ENCODE data around the gene SEC16A.

Gene SEC16A

DNA sequence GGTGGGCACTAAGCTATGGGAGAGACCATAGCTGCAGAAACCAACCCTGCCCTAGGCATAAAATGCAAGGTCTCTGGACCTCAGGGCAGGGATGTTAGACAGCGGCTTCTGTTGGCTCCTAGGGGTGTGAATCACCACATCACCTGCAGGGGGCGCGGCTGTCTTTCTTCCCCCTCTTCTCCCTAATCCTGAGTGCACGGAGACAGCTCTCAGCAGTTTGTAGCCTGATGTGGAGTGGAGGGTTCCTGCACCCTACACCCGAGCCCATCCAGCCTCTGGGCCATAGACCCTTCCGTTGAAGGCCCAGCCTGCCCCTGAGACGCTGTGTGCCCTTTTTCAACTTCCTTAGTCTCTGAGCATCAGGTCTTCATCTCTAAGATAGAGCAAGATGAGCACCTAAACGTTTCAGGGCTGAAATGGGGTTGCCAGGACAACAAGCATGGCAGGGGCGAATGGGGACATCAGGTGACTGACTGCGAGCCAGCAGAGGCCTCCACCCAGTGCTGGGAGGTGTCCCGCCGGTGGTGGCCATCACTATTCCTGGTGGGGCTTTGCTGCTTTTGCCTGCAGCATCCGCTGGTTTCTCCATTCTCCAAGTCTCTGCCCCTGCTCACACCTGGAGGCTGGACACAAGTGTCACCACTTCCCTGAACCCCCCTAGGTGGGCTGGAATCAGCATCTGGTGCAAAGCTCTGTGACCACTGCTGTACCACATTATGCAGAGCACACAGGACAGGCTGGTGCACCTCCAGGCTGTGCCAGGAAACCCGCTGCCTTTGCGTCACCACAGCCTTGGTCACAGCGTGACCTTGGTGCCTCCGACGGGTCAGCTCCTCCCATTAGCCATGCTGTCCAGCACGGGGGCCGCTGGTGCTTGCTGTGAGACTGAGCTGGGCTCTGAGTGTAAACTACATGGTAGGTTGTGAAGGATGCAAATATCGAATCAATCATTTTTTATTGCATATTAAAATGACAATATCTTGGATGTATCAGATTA lies 2.5 kb upstream of the SEC16A start:
- peak; percentile 89 for DNase-seq (ENCODE audit: low spot score)

DNA sequence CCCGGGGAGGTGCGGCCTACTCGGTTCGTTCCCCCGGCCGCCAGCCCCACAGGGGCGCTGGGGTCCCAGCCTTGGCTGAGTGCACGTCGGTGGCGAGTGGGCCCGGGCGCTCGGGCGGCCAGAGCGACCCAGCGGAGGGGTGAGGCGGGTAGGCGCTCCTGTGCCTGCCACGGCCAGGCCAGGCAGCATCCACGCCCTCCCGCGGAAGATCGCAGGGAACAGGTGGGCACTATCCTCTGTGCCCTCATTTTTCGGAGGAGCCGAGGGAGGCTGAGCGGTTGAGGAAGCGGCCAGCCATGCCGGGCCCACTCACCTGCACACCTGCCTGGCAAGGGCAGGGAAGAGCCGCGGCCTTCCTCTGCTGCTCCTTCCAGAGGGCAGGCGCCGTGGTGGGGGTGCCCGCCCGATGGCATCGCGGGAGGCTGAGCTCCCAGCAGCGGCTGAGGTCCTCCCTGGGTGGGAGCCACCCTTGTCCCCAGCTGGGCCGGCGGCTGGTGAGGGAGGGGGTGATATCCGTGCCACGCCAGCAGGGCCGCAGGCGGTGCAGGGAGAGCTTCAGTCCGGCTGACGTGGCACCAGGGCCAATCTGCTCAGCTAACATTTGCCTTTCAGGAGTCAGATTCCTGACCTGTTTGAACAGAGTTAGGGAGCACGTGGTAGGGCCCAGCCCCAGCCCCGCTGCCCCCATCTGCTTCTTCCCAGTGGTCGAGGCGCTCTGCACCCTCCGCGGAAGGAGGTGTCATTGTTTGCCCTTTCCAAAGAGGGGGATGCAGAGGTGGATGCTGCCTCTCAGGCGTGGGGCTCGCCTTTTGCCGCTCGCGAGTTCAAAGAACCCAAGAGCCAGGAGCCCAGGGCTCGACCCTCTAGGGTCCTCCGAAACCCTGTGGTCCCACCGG lies 1.6 kb upstream of the SEC16A start:
- DNase-seq (ENCODE audit: low spot score), result no peak

DNA sequence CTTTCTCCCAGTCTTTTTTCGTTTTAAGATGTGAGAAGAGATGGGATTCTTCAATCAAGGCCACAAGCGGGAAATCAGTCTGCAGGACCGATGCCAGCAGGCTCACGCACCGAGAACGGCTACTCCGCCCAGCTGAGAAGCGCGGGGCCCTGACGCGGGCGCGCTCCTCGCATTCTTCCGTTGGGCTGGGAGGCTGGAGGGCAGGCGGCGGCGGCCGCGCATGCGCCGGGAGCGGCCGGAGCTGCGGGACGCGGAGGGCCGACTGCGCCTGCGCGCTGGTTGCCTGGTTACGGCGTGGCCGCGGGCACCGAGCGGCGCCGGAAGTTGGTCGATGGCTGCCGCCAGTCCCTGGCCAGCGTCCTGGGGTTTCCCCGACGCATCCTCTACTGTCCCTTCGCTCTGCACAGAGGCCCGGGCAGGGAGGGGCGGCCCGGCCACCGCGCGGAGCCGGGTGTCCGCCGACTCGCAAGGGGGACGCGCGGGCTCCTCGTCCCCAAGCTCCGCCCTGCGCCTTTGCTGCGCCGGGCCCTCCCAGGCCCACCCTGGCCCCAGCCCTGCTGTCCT lies 831 bp upstream of the SEC16A start:
- DNase-seq (ENCODE audit: low spot score), result peak; percentile 98

DNA sequence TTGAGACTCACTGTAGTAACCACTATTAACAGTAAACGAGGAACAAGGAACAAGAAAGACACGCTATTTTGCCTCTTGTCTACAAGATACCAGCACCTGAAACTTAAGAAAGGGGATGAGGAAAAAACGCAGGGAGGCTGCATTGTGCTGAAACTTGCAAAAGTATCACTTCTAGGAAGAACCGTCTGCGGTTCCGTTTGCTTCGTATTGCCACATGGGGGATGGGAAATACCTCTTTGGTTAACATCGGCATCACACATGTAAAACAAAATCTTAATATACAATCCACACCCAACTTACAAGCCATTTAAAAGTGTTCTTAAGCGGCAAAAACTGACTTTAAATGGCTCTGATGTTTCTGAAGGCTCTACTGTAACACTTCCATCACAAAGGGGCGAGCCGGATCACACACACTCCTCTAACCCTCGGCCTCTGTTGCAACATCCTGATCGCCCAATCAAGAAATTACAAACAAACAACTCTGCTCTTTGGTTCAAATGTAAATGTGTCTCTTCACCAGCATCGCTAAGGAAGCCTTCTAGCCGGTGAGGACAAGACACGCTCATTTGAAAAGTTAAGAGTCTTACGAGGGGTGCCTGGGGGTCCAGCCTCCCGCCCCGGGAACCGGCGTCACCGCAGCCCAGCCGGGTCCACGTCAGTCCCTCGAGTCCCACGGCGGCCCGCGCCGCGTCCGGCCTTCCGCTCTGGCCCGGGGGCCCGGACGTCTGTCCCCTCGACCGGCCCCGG lies 621 bp downstream of the SEC16A start:
- DNase-seq (ENCODE audit: low spot score), result no peak

DNA sequence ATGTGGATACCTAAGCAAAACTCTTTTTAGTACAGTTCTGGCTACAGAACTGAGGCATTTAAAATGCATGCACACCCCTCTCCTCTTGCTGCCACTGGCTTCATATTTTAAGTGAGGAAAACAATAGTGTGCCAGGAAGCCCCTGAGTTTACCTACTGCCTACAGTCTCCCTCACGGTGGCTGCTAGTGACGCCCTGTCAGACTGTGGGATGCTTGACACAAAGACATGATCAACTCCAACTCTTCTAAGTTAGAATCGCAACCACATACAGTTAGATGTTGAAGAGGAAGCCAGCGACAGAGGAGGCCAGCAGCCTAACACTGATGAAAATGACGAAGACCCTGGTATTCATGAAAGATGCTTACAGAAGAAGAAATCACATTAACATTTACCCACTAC lies 1.3 kb downstream of the SEC16A start:
- DNase-seq (ENCODE audit: low spot score), result no peak

DNA sequence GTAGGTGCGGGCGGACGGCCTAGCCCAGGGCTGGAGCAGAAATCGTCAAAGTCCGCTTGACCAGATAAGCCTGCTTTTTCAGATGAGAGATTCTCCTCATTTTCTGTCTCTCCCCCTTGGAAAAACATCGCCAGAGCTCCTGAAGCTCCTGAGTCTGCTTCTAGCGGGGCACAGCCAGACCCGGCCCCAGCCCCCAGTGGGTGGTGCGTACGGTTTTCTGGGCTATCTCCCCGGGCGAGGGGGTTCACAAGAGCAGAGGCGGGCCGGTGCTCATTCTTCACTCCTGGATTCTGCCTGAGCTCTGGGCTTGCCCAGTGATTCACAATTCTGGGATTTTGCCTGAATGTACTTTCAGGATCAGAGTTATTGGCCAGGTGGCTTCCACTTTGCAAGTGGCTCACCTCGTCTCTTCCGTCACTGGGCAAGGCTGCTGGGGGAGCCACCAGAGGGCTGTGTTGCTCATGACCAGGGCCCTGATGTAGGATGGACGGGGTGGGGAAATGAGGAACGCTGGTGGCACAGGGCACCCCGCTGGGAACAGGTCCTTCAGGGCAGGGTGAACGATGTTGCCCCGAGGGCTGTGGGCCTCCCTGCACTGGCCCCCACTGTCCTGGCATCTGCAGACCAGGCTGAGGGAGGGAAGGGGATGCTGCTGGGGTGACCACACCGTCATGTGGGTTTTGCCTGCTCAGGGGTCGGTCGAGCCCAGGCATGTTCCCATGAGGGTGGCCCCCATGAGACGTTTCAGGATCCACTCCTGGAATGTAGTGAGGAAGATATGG lies 6.3 kb downstream of the SEC16A start:
- DNase-seq (ENCODE audit: low spot score), result no peak

DNA sequence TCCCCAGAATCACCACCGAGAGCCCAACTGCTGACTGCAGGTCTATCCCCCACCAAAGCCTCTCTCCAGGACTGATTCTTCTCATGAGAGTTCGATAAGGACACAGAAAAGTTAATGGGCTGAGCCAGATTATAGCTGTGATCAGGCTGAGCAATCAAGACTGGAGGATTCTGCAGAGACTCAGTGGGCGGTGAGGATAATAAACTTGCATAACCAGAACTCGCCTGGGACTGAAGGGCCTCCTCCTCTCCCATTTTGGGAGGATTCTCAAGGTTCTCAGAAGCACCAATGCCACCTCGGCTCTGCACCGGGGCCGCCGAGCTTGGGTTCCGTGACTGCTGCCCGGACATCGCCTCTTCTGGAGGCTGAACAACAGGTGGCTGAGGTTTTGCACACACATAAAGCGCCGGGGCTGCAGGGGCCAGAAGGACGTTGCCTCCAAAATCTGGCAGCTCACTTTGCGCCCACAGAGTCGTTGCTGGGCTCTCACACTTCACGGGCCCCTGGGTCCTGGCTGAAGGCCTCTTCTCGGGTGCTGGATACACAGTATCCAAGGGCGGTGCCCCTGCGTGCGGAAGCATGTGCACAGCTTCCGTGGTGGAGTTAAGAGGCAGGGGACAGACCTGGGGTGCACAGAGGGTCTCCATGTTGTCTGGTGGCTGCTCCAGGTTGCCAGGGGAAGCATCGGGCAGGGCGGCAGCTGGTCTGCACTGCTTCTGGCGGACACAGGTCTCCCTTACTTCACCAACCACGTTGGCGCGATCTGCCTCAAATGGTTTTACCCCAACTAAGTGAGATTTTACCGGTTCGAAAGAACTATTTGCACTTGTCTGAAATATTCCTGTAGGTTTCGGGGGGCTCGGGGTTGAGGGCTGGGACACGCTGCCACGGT lies 7.6 kb downstream of the SEC16A start:
- DNase-seq (ENCODE audit: low spot score), result no peak

DNA sequence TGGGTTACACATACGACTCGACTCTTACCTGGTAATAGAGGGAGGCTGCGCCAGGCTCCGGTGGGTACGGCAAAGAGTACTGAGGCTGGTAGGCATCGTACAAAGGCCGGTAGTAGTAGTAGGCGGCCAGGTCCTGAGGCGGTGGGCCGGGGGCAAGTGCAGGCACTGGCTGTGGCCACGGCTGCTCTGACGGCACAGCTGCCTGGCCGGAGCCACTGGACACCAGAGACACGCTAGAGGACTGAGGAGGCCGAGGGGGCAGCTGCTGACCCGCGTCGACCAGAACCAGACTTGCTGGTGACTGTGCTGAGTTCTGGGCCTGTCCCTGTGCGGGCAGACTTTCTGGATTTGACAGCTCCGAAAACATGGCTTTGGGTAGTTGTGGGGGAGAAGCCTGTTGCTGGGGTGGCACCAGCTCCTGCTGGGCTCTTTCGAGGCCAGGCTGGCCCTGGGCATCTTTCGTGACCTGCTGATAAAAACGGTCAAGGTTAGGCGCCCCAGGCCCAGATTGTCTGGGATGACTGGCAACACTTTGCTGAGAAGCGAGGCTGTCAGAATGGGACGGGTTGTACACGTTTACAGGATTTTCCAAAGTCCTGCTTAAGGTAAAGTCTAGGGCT lies 8.7 kb downstream of the SEC16A start:
- no peak for DNase-seq (ENCODE audit: low spot score)

DNA sequence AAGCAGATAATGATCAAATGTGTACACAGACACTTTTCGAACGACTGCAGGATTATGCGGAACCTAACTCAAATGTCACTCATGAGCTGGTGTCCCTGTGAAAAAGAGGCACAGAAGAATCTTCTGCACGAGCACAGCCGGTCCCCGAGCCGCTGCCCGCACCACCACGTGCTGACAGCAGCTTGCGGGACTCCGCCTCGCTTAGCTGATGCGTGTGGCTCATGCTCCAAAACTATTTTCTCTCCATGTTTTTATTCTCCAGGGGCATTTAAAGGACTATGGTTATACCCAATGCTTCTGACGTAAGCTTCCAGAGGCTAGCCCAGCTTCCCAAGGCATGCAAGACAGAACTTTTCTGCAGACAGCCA lies 9.5 kb downstream of the SEC16A start:
- no peak for DNase-seq (ENCODE audit: low spot score)

DNA sequence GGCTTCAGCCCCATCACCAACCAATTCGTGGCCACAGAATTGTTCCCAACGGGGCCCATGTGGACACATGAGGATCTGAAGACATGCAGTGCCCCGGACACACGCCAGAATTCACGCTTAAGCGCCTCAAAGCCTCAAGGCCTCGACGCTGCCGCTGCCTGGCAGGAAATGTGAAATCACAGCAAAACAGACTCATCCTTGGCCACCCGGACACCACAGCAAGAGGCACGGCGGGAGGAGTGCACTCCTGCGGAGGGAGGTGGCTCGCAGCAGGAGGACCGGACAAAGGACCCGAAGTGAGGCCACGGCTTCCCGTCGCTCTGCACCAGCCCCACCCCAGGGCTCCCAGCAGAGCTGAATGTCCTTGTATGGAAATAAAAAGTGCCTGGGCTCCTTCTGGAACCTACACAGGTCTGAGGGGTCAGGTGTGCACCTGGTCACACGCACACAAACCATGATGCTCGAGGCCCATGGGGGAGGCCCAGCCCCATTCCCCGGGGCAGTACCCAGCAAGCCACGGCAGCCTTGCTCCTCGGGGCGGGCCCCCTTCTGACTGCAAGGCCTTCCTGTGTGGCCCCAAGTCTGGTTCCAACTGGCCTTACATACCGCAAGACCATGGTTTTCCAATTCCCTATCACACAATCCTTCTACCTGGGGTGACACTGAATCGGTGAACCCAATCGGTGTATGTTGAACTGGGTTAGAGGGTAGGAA lies 10.0 kb downstream of the SEC16A start:
- no peak for DNase-seq (ENCODE audit: low spot score)

DNA sequence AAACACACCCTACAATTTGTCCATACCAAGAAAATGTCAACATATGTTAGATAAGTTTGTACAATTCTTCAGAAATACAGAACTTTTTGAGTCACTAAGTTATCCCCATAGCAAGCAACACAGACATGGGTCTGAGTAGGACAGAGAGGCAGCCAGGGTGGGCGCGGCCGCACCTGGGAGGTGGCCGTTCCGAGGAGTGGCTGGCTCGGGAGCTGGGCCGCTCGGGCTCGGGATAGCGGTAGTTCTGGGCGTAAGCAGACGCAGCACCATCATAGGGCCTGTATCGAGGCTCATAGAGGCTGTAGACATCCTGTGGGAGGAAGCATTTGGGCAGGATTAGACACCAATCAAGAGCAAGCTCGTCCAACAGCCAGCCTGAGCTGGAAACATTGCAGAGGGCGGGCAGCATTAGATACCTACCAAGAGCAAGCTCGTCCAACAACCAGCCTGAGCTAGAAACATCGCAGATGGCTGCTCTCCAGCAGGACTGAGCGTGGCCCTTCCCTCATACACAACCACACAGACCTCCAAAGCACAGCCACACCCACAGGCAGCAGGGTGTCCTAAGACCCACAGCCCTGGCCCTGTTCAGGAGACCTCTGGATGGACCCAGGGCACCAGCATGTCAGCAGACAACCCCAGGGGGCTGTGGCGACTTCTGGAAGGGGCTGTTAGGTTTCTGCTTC lies 10.9 kb downstream of the SEC16A start:
- no peak for DNase-seq (ENCODE audit: low spot score)

DNA sequence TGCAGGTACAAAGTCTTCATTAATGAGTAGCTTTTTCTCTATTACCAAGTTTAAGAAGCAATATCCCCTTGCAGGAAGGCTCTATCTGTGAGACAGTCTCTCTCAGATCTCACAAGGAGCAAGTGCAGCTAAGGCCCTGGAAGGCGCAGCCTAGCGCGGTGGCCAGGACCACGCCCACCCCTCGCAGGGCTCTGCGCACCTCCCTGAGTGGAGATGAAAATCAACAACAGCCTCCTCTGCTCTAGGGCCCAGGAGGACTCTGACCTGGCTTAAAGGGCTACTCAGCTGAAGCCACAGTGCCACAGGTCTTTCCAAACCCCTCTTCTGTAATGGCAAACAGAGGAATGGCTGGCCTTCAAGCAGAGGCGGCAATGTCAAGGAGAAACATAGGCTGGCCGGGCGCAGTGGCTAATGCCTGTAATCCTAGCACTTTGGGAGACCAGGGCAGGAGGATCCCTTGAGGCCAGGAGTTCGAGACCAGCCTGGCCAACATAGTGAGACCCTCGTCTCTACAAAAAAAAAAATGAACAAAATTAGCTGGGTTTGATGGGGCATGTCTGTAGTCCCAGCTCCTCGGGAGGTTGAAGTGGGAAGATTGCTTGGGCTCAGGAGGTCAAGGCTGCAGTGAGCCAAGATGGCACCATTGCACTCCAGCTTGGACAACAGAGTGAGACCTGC lies 11.9 kb downstream of the SEC16A start:
- no peak for DNase-seq (ENCODE audit: low spot score)

DNA sequence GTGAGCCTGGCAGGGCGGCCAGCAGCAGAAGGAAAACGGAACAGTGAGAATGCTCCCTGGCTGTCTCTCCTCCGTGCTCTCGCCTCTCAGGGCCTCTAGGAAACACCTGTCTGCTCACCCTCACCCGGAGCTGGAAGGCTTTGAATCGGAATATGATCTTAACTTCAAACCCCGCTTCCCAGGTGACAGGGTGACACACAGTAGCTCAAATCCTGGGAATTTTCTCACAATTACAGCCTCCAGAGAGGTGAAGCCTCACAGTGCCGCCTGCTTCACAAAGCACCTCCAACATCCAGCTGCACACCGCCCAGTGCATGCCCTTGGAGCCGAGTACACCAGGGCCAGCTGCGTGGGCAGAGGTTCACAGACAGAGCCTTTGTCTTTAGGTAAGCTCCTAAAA lies 12.5 kb downstream of the SEC16A start:
- DNase-seq (ENCODE audit: low spot score), result no peak

DNA sequence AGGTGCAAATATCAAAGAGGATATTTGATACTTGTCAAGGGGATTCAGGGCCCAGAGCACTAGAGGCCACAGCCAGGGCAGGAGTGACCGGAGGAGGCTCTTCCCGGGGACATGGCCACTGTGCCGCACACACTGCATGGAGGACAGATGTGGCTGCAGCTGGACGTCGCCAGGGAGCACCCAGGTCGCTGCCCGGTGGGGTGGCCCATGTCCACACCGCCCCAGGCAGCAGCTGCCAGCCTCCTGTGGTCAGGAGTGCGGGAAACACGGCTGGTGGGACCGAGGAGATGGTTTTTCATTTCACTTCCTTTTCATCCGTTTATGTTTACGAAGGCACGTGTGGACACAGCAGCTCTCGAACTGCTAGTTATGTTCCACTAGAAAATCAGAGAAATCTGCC lies 15.1 kb downstream of the SEC16A start:
- no peak for DNase-seq (ENCODE audit: low spot score)

DNA sequence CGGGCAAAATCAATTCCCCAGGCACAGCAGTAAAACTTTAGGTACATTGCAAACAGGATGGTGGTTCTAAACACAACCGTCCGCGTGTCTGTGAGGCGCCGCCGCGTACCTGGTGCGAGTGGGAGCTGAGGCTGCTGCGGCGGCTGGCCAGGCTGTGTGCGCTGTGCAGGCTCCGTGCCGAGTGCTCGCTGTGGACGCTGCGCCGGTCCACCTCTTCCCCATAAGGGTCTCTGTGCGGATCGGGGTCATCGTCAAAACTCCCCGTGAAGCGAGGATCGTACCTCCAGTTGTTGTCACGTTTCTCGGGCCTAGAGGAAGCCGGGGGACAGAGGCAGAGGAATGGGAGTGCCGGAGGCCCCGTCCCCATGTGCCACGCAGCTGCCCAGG lies 16.7 kb downstream of the SEC16A start:
- no peak for DNase-seq (ENCODE audit: low spot score)

DNA sequence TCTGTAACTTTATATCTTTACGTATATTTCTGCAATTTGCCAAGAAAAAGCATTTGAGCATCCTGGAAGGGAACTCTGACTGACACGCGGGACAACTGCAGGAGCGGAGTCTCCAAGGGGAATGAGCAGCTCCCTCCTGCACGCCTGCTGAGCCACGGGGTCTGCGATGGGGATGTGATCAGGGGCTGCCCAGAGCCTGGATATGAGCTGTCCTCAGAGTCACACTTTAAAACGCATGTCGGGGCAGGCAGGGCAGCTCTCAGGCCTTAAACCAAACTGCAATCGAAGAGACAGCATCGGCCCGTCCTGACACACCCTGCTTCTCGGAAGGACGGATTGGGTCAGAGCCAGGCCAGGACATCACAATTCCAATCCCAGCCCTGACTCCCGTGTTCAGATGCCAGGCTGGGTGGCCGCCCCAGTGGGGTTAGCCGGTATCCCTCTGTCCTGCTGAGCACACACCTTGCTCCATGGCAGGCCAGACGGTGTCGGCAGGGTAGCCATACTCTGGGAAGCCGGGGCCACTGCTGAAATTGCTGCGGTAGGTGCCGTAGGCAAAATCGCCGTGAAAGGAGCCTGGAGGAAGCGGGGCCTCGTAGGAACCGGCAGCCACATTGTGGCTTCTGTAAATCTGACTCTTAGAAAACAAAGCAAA lies 17.2 kb downstream of the SEC16A start:
- DNase-seq (ENCODE audit: low spot score), result no peak

DNA sequence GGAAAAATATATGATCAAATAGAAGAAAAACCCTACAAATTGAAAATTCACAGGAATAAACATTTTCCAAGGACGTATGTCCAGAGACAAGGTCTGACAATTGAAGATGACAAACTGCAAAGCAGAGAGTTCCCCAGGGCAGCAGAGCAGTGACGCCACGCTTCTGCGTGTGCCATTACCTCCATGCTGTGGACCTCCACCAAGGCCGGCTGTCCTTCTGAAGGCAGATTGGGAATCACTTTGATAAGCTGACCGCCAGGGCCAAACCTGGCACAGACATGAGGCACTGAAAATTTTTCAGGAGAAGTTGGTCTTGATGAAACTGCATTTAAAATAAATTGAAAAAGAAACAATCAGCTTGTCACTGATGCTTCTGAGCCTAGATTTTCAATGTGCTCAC lies 18.6 kb downstream of the SEC16A start:
- no peak for DNase-seq (ENCODE audit: low spot score)

Measured in left forelimb (tissue), 1 donor.